ENCODE results near the gene IL10RA. TPM values are rescaled to one million over a fixed set of nuclear protein-coding genes. Genes with fewer than 3 reads are reported as not detected.
"Not testable (repeated sequence)": the region's sequence is repeated elsewhere in the genome, so short reads cannot be mapped to it uniquely, and the experiment has no call there.

IL10RA gene
- total and polyA plus RNA-seq, 12 donors: 2.7 to 50.5 (median 25.5) TPM

DNA sequence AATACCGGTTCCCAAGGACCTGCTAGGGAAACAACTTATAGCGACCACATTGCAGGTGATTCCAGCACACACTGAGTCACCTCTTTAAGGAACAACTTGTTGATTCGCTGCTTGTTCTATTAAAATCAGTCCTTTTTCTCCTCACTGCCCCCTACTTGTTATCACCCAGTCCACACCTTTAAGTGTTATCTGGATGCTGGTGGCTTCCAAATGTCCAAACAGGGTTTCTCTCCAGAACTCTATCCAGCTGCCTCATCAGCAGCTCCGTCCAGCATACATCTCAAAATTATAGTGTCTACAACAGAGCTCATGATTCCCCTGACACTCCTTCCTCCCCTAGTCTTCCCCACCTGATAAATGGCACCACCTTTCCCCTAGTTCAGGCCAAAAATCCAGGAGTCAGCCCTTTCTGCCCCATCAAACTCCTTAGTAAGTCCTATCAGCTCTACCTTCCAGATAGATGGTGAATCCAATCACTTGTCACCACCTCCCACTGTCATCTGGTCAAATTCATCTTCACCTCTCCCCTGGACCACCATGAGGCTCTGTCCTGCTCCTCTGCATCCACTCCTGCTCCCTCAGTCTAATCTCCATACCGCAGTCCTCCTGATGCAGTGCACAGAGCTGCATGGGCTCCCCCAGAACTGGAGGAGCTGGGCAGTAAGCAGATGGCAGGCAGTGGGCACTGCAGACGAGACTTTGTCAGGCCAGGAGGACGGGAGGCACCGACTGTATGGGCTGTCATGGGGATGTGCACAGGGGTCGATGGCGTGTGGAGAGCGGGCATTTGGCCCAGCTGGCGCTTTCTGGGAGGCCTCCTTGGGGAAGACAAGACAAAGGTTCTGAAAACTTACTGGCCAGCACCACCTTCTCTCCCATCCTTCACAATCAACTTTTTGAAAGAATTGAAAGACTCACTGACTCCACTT, 19.3 kb downstream of the IL10RA start:
- DNase-seq: no peak
- WGBS, 4 donors: 80 to 86% (median 84%) methylated on average over 12 of the region's 12 CpGs
- H3K27me3 ChIP-seq: no peaks in the 10 kb centered on the region
- TF ChIP-seq CTCF (IDR thresholded peaks at IDR 0.05) (no peak), POLR2A (IDR thresholded peaks at IDR 0.05) (no peak)
- no peak overlapping the region for H3K27ac ChIP-seq
- no peaks in the 10 kb centered on the region for H3K9me3 ChIP-seq (replicated peaks in 1 of 3)
- no peak overlapping the region for H3K4me3 ChIP-seq
- no peaks in the 10 kb centered on the region for H3K36me3 ChIP-seq (replicated peaks in 1 of 2)
- H3K4me1 ChIP-seq (replicated peaks in 1 of 2): peaks cover 0 to 15% of the 10 kb centered on the region in 2 donors
- intact Hi-C loops (cut with DNase I): no loop called here

DNA sequence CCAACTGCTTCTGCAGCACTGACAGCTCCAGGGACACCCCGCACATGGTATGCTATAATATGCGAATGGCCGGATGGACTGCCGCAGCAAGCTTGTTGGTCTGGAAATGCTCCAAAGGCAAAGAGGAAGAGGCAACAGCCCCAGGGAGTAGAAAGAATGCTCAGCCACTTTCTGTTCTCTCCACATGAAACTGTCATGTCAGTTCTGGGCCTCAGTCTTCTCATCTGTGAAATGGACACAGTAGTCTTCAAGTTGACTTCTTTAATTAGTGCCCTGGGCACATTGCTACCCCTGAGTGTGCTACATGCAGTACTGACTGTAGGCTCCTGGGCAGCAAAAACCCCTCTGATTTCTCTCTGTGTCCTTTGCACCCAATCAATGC, 19.9 kb downstream of the IL10RA start:
- DNase-seq: peak in 1 of 7 donors; percentile 29
- peaks cover 0 to 15% of the 10 kb centered on the region in 2 donors for H3K4me1 ChIP-seq (replicated peaks in 1 of 2)
- H3K4me3 ChIP-seq: no peak overlapping the region
- H3K27me3 ChIP-seq: no peaks in the 10 kb centered on the region
- 81 to 89% (median 84%) methylated on average over 4 of the region's 4 CpGs for WGBS, 4 donors
- no peaks in the 10 kb centered on the region for H3K9me3 ChIP-seq (replicated peaks in 1 of 3)
- no peak for TF ChIP-seq POLR2A (IDR thresholded peaks at IDR 0.05)
- TF ChIP-seq CTCF (IDR thresholded peaks at IDR 0.05): no peak
- H3K27ac ChIP-seq: peak overlapping the region in 1 of 5 donors; percentile 71
- no peaks in the 10 kb centered on the region for H3K36me3 ChIP-seq (replicated peaks in 1 of 2)
- intact Hi-C loops (cut with DNase I): no loop called here

DNA sequence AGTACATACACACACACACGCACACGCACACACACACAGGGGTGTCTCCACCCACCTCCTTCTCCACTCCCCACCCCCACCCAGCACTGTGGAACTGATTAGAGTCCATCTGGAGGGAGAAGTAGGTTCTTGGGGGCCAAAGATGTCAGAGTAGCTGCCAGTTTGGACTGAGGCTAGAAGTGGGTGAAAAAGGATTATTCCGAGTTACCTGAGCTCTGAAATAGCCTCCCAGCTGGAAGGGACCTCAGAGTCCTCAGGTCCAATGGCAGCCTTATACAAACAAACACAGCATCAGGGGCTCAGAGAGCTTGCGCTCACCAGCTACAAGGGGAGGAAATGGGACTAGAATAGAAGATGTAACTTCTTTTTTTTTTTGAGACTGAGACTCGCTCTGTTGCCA, 20.8 kb downstream of the IL10RA start:
- Histone ChIP-seq H3K4me1 (replicated peaks in 1 of 2) (peaks cover 0 to 13% of the 10 kb centered on the region in 2 donors), H3K27ac (peak overlapping the region in 2 of 5 donors; percentile 41 to 71)
- intact Hi-C loops (cut with DNase I): no loop called here

GRCh38 chr11:118007563-118008270, 21.5 kb downstream of the IL10RA start:
- 70 to 82% (median 78%) methylated on average over 10 to 11 of the region's 11 CpGs for WGBS, 4 donors
- DNase-seq; H3K27me3 ChIP-seq; H3K9me3 ChIP-seq (replicated peaks in 1 of 3); H3K4me3 ChIP-seq; intact Hi-C loops (cut with DNase I); H3K36me3 ChIP-seq (replicated peaks in 1 of 2); H3K4me1 ChIP-seq (replicated peaks in 1 of 2): not testable (repeated sequence)
- H3K27ac ChIP-seq: peak overlapping the region in 2 of 5 donors; percentile 41 to 73

More for the DNA sequence above, 20.8 kb downstream of the IL10RA start:
- Histone ChIP-seq H3K27me3 (no peaks in the 10 kb centered on the region), H3K4me3 (no peak overlapping the region), H3K36me3 (replicated peaks in 1 of 2) (no peaks in the 10 kb centered on the region), H3K9me3 (replicated peaks in 1 of 3) (no peaks in the 10 kb centered on the region)
- DNase-seq: no peak
- 68 to 79% (median 73%) methylated on average over 5 of the region's 5 CpGs for WGBS, 4 donors
- TF ChIP-seq CTCF (IDR thresholded peaks at IDR 0.05) (no peak), POLR2A (IDR thresholded peaks at IDR 0.05) (no peak)

All from adrenal gland (tissue), 12 donors.